Midbrain (tissue), 1 donor: ENCODE measurements around the gene PLS1.
A peak's percentile ranks its signal among the peaks of the same experiment; 100 is the strongest.
"Not testable (repeated sequence)": the region's sequence is repeated elsewhere in the genome, so short reads cannot be mapped to it uniquely, and the experiment has no call there.

Source experiments
- DNase-seq: peaks from one replicate; lab custom pipeline; 2025; lab: John Stamatoyannopoulos, UW

Gene PLS1

GRCh38 chr3:142595951-142596725 is at the start of gene PLS1:
Gene PLS1, plus strand, starts transcription at chr3:142596393. Its CDS starts 67,845 bp downstream, at chr3:142664238.
- DNase-seq, result peak; percentile 86

- DNase-seq, result no peak
Observed at GRCh38 chr3:142549986-142550385, 46.2 kb upstream of the PLS1 start.

GRCh38 chr3:142552579-142552978 is 43.6 kb upstream of the PLS1 start:
- DNase-seq, result not testable (repeated sequence)

GRCh38 chr3:142553741-142554140 is 42.5 kb upstream of the PLS1 start:
- no peak for DNase-seq

DNA sequence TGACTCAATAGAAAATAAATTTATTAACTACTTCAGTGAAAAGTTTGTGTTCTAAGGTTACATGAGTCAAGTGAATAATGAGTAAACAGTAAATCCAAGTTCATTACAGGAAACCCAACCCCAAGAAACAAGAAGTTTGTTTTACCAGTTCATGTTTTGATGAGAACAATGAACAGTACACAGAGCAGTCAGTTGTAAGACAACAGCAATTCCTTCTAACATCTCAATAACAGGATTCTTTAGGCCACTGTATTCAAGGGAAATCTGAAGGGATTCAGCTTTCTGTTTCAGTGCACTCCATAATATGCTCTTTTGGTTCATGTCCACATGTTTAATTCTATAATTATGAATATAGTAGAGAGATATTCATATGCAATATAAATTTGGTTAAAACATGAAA is 36.1 kb upstream of the PLS1 start:
- no peak for DNase-seq

DNA sequence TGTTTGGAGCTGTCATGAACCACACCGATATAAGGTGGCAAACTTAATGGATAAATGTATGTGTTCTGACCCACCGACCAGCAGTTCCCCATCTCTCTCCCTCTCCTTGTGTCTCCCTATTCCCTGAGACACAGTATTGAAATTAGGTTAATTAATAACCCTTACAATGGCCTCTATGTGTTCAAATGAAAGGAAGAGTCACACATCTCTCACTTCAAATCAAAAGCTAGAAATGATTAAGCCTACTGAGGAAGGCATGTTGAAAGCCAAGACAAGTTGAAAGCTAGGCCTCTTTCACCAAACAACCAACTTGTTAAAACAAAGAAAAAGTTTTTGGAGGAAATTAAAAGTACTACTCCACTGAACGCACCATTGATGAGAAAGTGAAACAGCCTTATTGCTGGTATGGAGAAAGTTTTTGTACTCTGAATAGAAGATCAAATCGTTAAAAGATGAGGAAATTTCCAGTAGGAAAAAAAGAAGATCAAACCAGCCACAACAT is 32.6 kb upstream of the PLS1 start:
- no peak for DNase-seq

- no peak for DNase-seq
Observed at GRCh38 chr3:142566096-142566495, 30.1 kb upstream of the PLS1 start.

DNA sequence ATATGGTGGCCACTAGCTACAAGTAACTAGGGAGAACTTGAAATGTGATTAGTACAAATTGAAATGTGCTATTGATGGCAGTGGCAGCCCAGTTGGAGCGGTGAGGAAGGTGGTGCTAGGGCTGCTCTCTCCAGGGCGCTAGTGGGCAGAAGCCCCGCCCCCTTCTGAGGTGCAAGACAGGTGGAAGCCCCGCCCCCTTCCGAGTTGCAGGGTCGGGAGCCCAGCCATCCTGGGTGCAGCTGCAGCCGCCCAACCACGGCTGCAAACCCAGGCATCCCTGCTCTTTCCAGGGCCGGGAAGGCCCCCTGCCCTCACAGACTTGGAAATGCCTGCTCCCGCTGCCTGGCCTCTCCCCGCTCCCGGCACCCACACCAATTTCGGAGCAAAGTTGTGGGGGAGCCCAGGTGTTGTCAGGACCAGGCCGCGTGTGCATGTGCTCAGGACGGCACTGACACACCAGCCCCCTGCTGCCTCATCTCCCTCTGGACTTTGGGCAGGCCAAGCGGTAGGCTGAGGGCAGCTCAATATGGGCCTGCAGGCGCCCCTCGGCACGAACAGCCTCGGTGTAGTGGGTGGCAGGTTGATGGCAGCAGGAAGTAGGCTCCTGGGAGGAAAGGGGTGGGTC is 27.7 kb upstream of the PLS1 start:
- DNase-seq, result no peak

- DNase-seq, result not testable (repeated sequence)
Observed at GRCh38 chr3:142569422-142569821, 26.8 kb upstream of the PLS1 start.

- DNase-seq, result not testable (repeated sequence)
Observed at GRCh38 chr3:142574223-142574622, 22.0 kb upstream of the PLS1 start.

DNA sequence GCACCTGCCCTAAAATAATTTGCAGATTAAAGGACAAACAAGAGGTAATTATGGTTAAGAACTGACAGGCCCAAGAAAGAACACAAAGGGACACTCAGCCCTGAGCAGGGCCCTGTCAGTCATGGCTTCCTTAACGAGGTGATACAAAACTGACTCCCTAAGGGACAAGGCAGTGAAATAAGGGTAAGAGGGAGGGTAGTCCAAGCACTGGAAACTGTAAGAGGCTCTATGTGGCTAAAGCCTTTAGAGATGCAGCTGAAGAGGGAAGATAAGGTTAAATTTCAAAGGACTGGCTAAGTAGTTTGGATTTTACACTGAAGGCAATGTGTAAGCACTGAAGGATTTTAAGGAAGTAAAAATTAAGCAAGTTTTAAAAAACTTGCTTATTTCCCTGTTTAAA is 21.5 kb upstream of the PLS1 start:
- DNase-seq, result no peak

- DNase-seq, result no peak
Observed at GRCh38 chr3:142576792-142577191, 19.4 kb upstream of the PLS1 start.

DNA sequence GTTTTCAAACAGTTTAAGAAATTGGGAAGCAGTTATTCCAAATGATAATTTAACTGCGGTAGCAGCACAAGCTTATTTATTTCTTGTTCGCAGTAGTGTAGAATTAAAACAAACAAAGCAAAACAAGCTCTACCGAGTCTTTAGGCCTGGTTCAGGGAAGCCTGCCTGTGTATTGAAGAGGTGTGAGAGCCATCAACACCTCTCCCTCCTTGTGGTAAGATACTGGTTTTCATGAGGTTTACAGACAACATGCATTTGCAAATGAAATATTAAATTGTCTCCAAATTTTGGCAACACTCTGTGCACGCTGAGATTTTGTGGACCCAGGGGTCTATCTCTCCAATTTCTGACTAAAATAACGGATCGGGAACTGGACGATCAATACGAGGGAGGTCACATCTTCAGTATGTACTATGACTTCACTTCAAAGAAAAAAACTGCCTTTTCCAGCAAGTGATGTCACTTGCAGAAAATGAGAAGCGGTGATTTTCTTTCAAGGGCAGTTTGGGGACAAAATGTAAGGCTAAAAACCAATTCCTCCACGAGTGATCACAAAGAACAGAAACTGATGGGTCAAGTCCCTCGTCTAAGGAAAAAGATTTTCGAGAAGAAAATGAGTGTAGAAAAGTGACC is 18.4 kb upstream of the PLS1 start:
- no peak for DNase-seq

DNA sequence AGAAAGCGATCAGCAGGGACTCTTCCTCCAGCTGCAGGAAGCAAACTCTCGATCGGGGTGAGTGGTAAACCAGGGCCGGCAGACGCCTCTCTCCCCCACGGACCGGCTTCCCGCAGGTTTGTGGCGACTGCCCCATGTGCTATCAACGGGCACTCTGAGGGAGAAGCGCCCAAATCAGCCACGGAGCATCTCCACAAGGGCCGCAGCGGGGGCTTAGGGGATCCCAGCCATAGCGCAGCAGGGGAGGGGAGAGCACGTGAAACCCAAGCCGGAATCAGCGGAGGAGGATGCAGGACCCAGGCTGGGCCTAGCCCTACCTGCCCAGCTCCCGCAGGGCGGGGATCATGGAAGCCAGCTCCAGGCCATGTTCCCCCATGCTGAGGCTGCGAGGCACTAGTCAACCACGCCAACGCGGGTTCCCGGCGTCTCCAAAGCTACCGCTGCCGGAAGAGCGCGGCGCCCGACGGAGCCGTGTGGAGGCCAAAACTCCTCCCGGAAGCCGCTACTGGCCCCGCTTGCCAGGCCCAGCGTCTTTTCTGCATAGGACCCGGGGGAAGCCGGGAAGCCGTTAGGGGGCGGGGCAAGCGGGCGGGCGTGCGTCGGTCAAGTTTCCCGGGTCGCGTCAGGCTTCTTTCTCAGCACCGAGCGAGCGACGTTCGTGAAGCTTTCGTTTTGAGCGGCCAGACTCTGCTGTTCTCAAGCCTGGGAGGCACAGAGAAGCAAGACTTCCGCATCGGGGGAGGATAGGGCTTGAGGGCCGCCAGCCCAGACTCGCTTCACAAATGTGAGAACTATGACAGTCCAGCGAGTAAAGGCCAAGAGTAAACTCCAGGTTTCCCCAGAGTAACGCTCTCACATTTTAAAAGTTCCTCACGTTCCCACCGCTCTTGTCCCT is 17.6 kb upstream of the PLS1 start, which contains the start of gene ATR:
Gene ATR, minus strand, starts transcription at position 405 of the 895 bp plus-strand sequence. Its CDS starts 29 bp downstream, at position 376.
- peak; percentile 98 for DNase-seq

- DNase-seq, result no peak
Observed at GRCh38 chr3:142580061-142580423, 16.2 kb upstream of the PLS1 start.

DNA sequence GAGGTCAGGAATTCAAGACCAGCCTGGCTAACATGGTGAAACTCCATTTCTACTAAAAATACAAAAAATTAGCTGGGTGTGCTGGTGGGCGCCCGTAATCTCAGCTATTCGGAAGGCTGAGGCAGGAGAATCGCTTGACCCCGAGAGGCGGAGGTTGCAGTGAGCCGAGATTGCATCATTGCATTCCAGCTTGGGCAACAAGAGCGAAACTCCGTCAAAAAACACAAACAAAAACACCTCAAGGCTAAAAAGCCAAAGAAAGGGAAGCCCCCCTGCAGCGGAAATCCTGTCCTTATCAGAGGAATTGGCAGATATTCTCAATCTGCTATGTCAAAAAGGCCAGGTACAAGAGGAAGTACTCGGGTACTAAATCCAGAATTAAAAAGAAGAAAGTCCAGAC is 15.1 kb upstream of the PLS1 start:
- DNase-seq, result not testable (repeated sequence)

DNA sequence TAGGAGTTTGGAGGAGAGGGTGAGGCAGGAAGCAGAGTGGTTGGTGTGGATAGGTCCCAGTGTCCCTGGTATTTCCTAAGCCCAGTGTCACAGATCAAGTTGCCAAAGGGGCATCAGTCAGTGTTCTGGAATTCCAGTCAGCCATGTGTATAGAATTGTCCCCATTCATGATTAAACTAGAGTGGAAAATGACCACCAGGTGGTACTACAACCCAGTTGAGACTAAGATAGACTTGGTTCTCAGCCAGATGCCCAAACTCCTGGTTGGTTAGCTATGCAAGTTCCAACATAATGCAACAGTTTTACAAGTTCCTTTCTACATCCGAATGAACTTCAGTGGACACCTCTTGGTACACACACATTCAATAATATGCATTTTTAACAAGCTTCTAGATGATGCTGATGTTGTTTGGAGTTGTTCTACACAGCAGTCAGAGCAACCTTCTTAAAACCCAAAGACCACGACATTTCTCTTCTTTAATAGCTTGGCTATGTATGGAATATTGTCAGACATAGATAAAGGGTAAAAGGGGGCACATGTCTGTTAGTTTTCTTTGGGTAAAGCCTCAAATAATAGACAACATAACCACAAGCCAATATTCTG is 9.3 kb upstream of the PLS1 start:
- peak; percentile 67 for DNase-seq

GRCh38 chr3:142588703-142589102 is 7.5 kb upstream of the PLS1 start:
- DNase-seq, result no peak

- DNase-seq, result not testable (repeated sequence)
Observed at GRCh38 chr3:142592268-142592667, 3.9 kb upstream of the PLS1 start.

DNA sequence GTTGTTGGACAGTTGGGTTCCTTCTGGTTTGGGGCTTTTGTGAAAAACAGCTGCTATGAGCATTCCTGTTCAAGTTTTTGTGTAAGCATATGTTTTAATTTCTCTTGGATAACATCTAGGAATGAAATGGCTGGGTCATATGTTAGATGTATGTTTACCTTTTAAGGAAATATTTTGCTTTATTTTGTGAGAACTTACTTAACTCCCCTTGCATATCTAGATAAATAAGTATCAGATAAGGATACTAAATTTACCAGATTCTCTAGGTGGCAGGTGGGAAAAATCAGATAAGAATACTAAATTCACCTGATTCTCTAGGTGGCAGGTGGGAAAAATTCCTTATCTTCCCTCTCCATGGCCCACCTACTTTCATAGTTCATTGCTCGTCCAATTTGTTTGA is 1.1 kb upstream of the PLS1 start:
- DNase-seq, result no peak

GRCh38 chr3:142595581-142595950 is 627 bp upstream of the PLS1 start:
- DNase-seq, result no peak

GRCh38 chr3:142596726-142597088 is 514 bp downstream of the PLS1 start:
- DNase-seq, result no peak
